Measurements from ENCODE around the gene CFL1. TPM values are rescaled to one million over a fixed set of nuclear protein-coding genes. Genes with fewer than 3 reads are reported as not detected.

CFL1 gene
- total and polyA plus RNA-seq, 9 donors: 215 to 693 (median 476) TPM

DNA sequence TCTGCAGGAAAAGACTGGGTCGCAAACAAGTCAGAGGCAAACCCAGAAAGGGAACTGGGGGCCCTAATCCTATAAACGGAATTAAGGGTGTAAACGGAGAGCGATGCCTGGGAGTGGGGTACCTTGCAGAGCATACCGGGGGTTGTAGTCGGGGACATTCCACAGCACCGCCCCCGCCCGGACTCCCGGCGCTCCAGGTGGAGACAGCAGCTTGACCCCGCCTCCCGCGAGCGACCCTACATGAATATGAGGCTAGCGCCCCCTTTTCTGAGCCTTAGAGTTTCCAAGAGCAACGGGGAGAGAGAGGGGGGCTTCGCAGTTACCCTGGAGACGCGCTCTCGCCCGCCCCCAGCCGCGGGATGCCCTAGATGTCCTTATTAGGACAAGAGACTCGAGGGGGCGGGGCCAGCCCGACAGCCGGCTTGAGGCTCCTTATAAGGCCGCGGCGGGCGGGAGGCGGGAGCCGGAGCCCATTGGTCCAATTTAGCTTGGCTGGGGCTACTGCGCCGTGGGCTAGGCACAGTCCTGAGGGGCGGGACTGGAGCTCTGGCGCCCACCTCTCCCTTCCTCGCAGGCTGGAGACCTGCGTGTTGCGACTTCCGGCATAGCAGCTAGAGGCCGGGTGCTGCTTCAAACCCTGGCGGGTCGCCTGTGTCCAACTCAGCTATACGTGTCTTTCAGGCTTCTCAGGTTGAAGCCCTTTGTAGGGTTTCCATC lies 1.3 kb upstream of the CFL1 start:
- Histone ChIP-seq H3K27ac (peak overlapping the region; percentile 82 to 90), H3K36me3 (no peaks in the 10 kb centered on the region), H3K4me3 (peak overlapping the region; percentile 78), H3K4me1 (ENCODE audit: insufficient read depth) (peaks cover 4% of the 10 kb centered on the region), H3K9me3 (no peaks in the 10 kb centered on the region), H3K27me3 (no peaks in the 10 kb centered on the region)
- TF ChIP-seq, protein P1, sequence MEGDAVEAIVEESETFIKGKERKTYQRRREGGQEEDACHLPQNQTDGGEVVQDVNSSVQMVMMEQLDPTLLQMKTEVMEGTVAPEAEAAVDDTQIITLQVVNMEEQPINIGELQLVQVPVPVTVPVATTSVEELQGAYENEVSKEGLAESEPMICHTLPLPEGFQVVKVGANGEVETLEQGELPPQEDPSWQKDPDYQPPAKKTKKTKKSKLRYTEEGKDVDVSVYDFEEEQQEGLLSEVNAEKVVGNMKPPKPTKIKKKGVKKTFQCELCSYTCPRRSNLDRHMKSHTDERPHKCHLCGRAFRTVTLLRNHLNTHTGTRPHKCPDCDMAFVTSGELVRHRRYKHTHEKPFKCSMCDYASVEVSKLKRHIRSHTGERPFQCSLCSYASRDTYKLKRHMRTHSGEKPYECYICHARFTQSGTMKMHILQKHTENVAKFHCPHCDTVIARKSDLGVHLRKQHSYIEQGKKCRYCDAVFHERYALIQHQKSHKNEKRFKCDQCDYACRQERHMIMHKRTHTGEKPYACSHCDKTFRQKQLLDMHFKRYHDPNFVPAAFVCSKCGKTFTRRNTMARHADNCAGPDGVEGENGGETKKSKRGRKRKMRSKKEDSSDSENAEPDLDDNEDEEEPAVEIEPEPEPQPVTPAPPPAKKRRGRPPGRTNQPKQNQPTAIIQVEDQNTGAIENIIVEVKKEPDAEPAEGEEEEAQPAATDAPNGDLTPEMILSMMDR (IDR thresholded peaks at IDR 0.05): peak in 1 of 3 donors; percentile 25
- TF ChIP-seq POLR2A (IDR thresholded peaks at IDR 0.05) (peak; percentile 97), EP300 (IDR thresholded peaks at IDR 0.05) (peak; percentile 29)
- peak; percentile 97 to 100 (median 99) for DNase-seq
- WGBS, 3 donors: 0 to 1% (median 1%) methylated on average over 38 to 46 of the region's 46 CpGs
- intact Hi-C loops (cut with DNase I): no loop called here

DNA sequence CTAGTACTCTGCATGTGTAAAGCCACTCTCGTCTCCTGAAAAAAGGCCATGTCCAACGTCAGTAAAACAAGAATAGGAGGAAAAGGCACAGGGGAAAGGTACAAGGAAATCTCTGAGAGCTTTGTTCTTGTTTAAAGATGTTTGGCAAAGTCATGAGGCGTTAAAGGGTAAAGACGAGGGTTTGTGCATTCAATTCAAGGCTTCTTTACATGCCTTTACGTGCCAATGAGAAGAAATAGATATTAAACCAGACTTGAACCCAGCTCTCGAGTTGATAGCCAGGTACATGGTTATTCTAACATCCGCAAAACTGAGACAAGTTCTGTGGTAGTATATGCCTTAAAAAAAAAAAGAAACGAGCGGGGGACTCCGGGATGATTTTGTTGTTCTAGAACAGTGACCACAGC lies 704 bp upstream of the CFL1 start:
- Histone ChIP-seq H3K27ac (peak overlapping the region; percentile 66 to 90), H3K36me3 (no peaks in the 10 kb centered on the region), H3K9me3 (no peaks in the 10 kb centered on the region), H3K27me3 (no peaks in the 10 kb centered on the region), H3K4me1 (ENCODE audit: insufficient read depth) (peaks cover 4% of the 10 kb centered on the region), H3K4me3 (peak overlapping the region; percentile 78)
- TF ChIP-seq, protein P1 (IDR thresholded peaks at IDR 0.05): no peak
- TF ChIP-seq POLR2A (IDR thresholded peaks at IDR 0.05) (no peak), EP300 (IDR thresholded peaks at IDR 0.05) (no peak)
- DNase-seq: no peak
- intact Hi-C loops (cut with DNase I): no loop called here
- WGBS, 3 donors: 0% methylated on average over 10 of the region's 10 CpGs

DNA sequence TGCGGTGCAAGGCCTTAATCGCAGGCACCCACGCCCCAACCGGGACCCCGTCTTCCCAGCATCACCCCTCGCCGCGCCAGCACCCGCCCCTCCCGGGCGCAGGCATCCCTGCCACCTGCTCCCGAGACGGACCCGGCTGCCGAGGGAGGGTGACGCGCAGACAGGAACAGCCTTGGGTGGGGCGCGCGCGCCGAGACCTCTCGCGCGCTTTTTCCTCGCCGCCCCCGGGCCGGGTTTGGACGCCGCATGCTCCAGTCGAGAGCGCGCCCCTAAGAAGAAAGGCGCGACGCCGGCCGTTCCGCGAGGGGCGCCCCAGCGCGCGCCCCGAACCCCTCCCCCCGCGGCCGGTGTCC lies 504 bp downstream of the CFL1 start:
- 0% methylated on average over 18 to 49 of the region's 49 CpGs for WGBS, 3 donors
- peak; percentile 56 to 79 (median 75) for DNase-seq
- H3K36me3 ChIP-seq: no peaks in the 10 kb centered on the region
- H3K27me3 ChIP-seq: no peaks in the 10 kb centered on the region
- peak overlapping the region; percentile 77 to 86 for H3K27ac ChIP-seq
- peaks cover 4% of the 10 kb centered on the region for H3K4me1 ChIP-seq (ENCODE audit: insufficient read depth)
- intact Hi-C loops (cut with DNase I): no loop called here
- peak overlapping the region; percentile 70 for H3K4me3 ChIP-seq
- H3K9me3 ChIP-seq: no peaks in the 10 kb centered on the region
- no peak for TF ChIP-seq EP300 (IDR thresholded peaks at IDR 0.05)
- no peak for TF ChIP-seq POLR2A (IDR thresholded peaks at IDR 0.05)
- TF ChIP-seq, protein P1 (IDR thresholded peaks at IDR 0.05): no peak

DNA sequence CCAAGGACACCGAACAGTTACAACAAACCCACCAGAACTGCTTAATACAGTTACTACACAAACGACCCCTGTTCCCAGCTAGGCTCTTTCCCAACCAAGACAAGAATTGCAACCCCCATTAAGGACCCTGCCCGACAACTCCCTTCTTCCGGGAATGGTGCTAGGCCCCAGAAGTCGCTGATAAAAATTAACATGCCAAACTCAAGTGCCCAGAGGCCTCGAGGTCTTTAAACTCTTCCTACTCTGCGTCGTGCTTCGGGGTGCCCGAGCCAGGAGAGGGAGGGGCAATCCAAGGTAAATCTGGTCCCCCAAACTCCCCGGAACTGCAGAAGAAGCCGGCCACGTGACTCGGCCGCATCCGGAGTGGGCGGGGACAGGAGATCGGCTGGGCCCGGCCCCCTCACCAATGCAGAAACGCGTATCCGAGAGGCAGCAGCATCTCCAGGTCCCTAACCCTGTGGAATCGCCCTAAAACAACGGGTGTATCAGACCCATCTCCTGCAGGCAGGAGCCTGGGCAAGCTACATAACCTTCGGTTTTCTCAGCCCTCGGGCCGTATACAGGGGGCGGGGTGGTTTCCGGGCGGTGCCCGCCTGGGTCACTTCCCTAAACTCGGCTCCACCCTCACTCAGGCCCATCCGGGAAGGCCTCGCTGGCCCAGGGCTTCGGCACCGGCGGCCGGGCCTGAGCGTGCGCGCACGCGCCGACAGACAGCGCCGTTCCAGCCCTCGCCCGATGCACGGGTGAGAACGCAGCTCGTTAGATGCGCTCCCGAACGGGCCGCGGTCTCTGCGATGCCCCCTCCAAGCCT lies 1.1 kb downstream of the CFL1 start:
- H3K27me3 ChIP-seq: no peaks in the 10 kb centered on the region
- TF ChIP-seq, protein P1 (IDR thresholded peaks at IDR 0.05): no peak
- TF ChIP-seq EP300 (IDR thresholded peaks at IDR 0.05): peak; percentile 80
- TF ChIP-seq POLR2A (IDR thresholded peaks at IDR 0.05): peak; percentile 60
- H3K4me3 ChIP-seq: peak overlapping the region; percentile 70
- H3K36me3 ChIP-seq: no peaks in the 10 kb centered on the region
- intact Hi-C loops (cut with DNase I): no loop called here
- peak overlapping the region; percentile 77 to 86 for H3K27ac ChIP-seq
- 2 to 3% (median 2%) methylated on average over 35 to 57 of the region's 57 CpGs for WGBS, 3 donors
- peak; percentile 73 to 86 (median 82) for DNase-seq
- H3K9me3 ChIP-seq: no peaks in the 10 kb centered on the region
- H3K4me1 ChIP-seq (ENCODE audit: insufficient read depth): peaks cover 4% of the 10 kb centered on the region

Measured in ovary (tissue), 9 donors.